Measurements from ENCODE around the gene SARDH. TPM values are rescaled to one million over a fixed set of nuclear protein-coding genes. Genes with fewer than 3 reads are reported as not detected.

Gene SARDH
- total and polyA plus RNA-seq, 2 donors (not counting 1 experiment from before 2014, with no cell fraction given) = 0.03 to 0.07 TPM

DNA sequence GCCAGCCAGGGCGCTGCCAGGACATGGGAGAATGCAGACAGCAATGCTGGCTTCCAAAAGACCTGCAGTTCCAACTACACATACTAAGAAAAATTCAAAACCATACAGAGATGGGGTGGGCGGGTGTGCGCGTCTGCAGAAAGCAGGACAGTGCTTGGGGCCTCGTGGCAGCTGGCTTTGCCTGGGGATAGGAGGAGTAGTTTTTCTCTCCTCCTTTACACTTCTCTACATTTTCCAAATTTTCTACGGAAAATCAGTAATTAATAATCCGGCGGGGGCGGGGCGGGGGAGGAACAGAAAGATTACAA, 43.6 kb upstream of the SARDH start:
- POLR2A ChIA-PET = interaction anchor here (1.5 kb wide), 1 partner anchor 212 kb away, joined by 16 read pairs; no protein-coding TSS in a partner anchor

More for the DNA sequence above, 43.6 kb upstream of the SARDH start:
- Histone ChIP-seq H3K36me3 (replicated peaks in 1 of 2; ENCODE audit: control extremely low read depth in 1 of 2, control insufficient read depth in 1 of 2, extremely low read depth in 1 of 2, insufficient read depth in 2 of 2, low read length in 1 of 2) (peaks cover 0 to 64% of the 10 kb centered on the region in 2 experiments), H3K27me3 (replicated peaks in 1 of 4; ENCODE audit: control extremely low read depth in 1 of 4, control insufficient read depth in 3 of 4, insufficient read depth in 4 of 4, low read length in 3 of 4) (no peaks in the 10 kb centered on the region), H3K9ac (ENCODE audit: low read length) (no peak overlapping the region), H2AFZ (ENCODE audit: insufficient read depth, low read depth, low read length, poor library complexity, severe bottlenecking) (no peak overlapping the region), H3K27ac (ENCODE audit: low read length in 2 of 2) (no peak overlapping the region), H4K20me1 (ENCODE audit: control insufficient read depth, insufficient read depth, low read length, poor library complexity, severe bottlenecking) (peaks cover 36% of the 10 kb centered on the region), H3K4me2 (replicated peaks; ENCODE audit: low read depth, low read length, poor library complexity, severe bottlenecking) (no peak overlapping the region), H3K4me3 (ENCODE audit: control extremely low read depth in 1 of 5, extremely low read depth in 1 of 5, insufficient read depth in 1 of 5, low read depth in 2 of 5, low read length in 4 of 5) (no peak overlapping the region), H3K4me1 (ENCODE audit: control insufficient read depth in 2 of 2, insufficient read depth in 2 of 2, low read length in 2 of 2) (peaks cover 47 to 55% of the 10 kb centered on the region in 2 donors), H3K79me2 (ENCODE audit: control insufficient read depth, insufficient read depth, low read length) (peaks cover 64% of the 10 kb centered on the region), H3K9me3 (ENCODE audit: control extremely low read depth in 1 of 3, control insufficient read depth in 2 of 3, insufficient read depth in 1 of 3, low read length in 2 of 3) (no peaks in the 10 kb centered on the region)
- no peak for DNase-seq
- CTCF ChIA-PET = interaction anchor here (0.6 to 19.3 kb wide), 33 partner anchors 8 to 319 kb away, joined by 3 to 561 read pairs (median 6); partner anchors contain the start of genes BRD3OS and SARDH
- TF ChIP-seq EZH2 (IDR thresholded peaks at IDR 0.05; ENCODE audit: borderline replicate concordance, insufficient read depth, low read depth, low read length, poor library complexity, severe bottlenecking) = no peak
- no peak for TF ChIP-seq CTCF (IDR thresholded peaks at IDR 0.05)
- no peak for ATAC-seq (ENCODE audit: low read depth)
- Mint-ChIP-seq H3K27me3 (no peaks in the 10 kb centered on the region), H3K4me1 (peaks cover 54% of the 10 kb centered on the region), H3K27ac (no peak overlapping the region), H3K9me3 (ENCODE audit: insufficient read depth) (no peaks in the 10 kb centered on the region), H3K4me3 (no peak overlapping the region)
- no CpG with 5 or more reads among the region's 10 CpGs for WGBS (ENCODE audit: insufficient coverage)
- intact Hi-C loops (cut with micrococcal nuclease) = loop anchor here (1.0 kb wide), 2 partner anchors 12 to 213 kb away; no protein-coding TSS in a partner anchor
